ENCODE results near the gene OPRL1.

Gene OPRL1

DNA sequence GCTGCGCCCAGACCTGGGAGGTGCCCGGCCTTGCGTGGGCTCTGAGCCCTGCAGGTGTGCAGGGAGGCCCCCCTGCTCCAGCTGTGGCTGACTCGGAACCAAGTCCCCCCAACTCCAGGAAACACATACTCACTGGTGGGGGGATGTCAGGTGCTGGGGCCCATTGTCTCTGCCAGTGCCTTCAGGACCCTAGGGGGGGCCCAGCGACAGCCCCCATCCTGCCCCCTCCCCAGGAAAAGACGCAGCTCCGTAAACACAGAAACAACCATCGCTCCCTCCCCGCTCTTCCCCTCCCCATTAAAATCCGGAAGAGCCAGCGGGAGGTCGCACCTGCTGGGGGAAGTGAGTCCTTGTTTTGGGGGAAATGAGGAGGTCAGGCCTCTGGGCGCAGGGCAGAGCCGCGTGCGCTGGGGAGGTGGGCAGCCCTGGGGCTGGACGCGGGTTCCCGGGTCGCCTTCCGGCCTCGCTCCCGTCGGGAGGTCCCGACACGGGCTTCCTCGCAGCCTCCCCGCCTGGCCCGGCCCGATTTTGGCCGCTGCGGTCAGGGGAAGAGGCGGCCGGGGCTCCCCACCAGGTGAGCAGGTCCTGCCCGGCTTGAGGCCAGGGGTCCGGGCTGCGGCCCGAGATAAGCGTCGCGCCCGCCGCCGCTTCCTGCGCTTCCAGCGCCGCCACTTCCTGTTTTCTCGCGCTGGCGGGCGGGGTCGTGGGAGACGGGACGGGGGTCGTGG lies 37.7 kb upstream of the OPRL1 start:
- no peak for DNase-seq

DNA sequence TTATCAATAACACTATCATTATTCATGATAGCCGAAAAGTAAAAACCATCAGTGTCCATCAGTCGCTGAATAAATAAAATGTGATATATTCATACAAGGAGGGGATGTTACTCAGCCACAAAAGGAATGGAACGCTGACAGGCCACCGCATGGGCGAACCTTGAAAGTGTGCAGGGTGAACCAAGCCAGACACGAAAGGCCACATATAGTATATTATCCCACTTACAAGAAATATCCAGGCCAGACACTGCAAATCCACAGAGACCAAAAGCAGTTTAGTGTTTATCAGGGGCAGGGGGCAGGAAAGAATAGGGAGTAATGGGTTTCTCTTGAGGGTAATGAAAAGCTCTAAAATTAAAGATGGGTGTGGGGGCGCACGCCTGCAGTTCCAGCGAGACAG lies 36.1 kb upstream of the OPRL1 start:
- no peak for DNase-seq

DNA sequence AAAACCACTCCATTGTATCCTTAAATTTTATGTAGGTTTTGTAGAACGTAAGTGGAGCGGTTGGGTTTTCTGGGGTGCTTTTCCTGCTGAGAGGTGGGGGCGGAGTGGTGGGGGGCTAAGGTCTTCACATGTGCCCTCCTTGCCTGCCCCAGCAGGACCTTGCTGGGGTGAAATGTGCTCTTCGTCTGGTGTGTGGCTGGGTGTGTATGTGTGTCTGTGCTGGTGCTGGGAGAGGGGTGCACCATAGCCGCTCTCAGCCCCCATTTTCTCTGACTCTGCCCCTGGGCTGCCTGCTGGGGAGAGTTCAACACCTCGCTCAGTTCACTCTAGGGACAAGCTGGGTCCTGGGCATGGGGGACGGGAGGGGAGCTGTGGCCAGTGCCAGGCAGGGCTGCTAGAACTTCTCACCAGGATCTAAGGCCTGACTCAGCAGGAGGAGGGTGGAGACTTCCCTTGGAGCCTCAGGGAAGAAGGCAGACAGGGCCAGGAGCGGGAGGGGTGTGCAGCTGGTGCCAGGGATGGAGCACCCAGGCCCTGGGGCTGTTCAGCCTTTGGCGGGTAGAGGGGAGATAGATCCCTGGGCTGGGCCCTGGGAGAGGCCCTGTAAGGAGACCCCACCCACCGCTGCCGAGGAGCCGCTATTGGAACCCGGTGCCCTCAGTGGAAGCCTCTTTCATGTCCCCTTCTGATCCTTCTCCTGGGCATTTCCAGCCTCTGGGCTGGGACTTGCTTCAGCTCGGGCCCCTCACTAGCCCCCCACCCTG lies 35.2 kb upstream of the OPRL1 start:
- DNase-seq = no peak

DNA sequence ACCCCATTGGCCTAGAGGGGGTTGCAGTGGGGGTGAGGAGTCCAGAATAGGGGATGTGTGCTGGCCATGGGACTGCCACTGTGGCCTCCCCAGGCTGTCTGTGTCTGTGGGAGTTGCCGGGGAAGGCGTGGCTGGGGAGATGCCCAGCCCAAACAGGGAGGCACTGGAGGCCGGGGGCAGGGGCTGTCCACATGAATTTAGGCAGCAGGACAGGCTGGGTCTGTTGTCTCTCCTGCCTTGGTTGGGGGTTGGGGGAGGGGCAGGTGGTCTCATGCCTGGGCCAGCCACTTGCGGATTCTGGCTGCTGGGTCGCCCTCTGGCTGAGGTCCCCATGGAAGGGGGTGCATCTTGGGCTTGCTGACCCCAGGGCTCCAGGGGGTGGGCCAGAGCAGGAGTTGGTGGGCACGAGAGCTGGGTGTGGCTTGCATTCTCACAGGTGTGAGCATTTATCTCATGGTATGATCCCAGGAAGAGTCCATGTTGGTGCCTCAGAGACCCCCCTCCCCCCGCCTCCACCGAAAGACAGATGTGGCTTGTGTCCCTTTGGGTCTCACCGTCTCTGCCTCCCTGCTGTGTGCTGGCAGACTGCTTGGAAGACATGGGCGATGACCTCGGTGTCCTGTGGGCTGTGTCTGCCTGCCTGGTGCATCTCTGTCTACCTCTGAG lies 34.4 kb upstream of the OPRL1 start:
- no peak for DNase-seq

DNA sequence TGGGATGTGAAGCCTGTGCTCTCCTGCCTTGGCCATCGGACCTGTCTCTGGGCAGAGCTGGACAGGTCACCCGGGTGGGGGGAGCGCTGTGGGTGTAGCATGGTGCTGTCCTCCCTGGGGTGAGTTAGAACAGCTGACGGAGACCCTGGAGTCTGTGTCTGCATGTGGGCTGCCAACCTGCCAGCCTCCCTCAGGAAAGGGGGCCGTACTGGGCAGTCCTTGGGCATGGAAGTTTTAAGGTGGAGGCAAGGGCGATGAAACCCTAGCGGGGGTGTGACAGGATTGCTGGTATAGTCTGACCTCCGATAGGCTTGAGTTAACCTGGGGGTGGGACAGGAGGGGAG lies 32.9 kb upstream of the OPRL1 start:
- no peak for DNase-seq

DNA sequence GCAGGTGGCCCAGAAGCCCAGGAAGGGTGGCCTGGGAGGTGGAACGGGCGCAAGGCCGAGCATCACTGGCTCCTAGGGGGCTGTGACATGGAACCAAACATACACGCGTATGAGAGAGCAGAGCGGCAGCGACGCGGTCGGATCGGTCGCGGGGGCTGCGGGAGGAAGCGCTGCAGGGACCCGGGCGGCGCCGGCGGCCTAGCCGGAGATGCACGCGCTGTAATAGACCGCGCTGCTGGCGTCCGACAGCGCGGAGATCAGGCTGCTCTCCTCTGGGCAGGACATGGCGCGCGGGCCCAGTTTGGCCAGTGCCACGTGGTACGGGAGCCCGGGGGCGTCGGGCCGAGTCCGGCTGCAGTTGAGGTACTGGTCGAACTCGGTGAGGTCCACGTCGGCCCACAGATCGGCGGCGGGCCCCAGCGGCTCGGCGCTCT lies 31.9 kb upstream of the OPRL1 start:
- DNase-seq = no peak

DNA sequence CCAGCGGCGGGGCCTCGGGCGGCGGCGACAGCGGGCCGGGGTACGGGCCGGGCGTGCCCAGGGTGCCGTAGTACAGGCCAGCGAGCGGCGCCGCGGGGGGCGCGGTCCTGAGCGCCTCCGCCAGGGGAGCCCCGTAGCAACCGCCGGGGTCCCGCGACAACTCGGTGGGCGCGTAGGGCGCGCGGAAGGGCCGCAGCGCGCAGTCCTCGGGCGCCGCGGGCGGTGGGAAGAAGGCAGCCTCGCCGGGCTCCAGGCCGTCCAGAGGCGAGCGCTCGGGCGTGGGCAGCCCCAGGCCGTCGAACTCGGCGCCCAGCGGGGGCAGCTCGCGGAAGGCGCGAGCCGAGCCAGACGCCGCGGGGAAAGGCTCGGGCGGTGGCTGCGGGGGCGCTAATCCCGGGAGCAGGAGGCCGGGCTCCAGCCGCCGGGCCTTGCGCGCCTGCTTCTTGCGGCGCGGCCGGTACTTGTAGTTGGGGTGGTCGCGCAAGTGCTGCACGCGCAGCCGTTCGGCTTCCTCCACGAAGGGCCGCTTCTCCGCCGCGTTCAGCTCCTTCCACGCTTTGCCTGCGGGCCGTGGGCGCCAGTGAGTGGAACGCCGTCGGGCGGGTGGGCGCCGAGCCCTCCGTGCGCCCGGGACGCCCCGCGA lies 31.4 kb upstream of the OPRL1 start:
- no peak for DNase-seq

DNA sequence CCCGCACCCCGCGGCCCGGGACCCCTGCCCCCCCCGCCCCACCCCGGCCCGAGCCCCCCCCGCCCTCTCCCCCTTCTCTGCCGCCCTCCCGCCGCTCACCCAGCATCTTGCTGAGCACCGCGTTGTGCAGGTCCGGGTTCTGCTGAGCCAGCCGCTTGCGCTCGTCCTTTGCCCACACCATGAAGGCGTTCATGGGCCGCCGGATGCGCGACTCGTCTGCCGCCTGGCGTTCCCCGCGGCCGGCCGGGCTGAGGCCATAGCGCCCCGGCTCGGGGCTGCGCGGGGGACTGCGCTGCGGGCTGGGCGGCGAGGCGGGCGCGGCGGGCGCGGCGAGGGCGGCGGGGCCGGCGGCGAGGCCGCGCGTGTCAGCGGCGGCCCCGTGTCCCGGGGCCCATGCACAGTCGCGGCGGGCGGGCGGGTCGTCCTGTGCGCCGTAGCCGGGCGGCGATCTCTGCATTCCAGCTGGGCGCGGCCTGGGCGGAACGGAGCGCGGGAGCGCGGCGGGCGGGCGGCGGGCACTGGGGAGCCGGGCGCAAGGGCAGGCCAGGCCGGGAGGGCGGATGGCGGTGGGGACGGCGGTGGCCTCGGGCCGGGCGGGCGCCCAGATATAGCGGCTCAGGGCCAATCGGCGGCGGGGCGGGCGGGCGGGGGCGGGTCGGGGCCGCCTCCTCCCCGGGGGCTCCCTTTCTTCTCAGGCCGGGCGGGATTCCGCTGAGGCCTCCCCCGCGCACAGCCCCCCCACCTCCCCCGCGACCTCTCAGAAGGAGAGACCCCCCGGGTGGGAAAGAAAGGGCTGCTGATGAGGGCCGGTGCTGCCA lies 30.6 kb upstream of the OPRL1 start, which contains the start of gene SOX18:
Gene SOX18, minus strand, starts transcription at position 580 of the 818 bp plus-strand sequence. Its CDS starts 123 bp downstream, at position 457.
- no peak for DNase-seq

DNA sequence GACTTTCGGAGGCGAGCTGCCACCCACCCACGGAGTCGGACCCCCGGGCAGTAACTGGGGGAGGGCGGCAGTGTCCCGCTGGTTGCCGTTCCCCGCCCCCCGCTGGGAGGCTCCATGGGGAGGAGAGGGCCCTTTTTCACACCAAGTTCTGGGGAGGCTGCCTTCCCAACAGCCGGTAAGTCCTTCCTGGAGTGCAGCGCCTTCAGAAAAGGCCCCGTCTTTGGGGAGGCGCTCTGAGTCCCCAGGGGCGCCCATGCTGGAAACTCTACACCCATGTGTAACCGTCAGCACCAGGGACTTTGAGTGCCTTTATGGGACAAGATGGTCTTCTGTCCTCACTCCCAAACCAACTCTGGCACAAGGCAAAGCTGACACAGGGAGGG lies 30.0 kb upstream of the OPRL1 start:
- no peak for DNase-seq

DNA sequence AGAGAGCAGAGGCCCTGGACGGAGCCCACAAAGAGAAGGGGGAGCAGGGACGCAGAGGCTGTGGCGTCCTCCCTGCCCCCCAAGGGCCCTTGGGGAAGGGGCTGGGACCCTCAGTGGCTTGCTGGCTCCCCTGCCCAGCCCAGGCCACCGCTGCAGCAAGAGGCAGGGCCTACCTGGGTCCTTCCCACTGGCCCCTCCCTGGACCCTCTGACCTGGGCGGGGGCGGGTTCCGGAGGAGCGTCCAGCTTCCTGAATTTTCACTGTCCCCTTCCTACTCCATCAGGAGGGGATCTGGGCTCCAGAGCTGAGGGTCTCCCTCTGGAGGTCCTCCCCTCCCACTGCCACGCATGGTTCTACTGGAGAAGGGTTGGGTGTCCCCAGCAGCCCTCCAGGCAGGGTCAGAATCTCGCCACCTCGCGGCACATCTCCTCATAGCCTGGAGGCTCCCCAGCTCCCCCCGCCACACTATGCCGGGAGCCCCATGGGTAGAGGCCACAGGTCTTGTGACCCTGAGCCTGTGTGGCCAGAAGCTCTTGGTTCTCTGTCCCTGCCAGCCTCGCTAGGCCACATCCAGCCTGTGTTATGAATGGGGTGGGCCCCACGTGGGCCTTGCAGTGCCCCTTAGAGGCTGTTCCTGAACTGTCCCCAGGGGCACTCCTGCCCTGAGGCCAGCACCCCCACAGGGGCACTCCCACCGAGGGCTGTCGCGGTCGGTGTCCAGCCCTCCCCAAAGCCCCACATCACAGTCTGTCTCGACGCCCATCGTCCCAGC lies 29.4 kb upstream of the OPRL1 start:
- DNase-seq = no peak

DNA sequence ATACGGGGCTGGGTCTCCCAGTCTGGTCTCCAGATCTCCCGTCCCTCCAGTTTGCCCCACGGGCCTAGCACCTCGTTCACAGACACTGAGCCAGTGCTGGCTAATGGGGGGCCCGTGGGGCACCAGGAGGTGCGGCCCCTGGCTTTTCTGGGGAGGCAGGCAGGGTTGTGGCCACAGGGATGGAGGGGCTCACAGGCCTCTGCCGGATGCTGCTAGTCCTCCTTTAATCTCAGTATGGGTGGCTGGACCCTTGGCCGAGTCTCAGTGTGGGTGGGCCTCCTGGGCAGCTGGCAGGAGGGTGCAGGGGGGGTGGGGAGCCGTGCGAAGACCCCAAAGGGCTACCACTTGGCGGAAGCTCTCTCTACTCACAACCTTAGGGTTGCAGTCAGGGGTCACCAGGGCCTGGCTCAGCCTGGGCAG lies 28.8 kb upstream of the OPRL1 start:
- no peak for DNase-seq

DNA sequence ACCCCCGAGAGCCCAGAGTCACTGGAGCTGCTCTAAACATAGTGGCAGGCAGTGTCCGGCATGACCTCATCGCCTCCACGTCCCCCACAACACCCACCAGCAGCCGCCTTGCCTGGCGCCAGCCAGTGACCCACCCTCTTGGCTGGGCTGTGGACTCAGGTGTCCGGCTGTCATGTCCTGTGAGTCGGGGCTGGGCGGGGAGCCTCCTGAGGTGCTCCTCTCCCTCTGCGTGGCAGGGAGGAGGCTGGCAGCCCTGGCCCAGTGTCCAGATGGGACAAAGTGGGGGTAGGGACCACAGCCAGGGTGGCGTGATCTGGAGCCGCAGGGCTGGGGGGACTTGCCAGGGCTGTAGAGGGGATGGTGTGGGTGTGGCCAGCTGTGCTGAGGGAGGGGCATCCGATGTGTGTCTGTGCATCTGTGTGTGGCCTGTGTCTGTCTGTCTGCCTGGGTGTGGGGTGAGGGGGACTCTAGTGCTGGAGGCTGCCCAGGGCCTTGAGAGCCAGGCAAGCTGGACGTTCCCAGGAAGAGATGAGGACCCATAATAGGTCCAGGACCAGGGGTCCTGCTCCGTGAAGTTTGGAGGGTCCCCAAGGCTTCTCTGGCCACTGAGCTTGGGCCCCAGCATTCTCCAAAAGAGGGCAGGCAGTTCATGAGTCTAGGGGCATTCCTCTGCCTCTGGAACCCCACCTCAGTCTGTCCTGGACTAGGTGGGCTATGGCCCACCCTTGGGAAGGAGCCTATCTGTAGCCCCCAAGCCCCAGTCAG lies 28.1 kb upstream of the OPRL1 start:
- DNase-seq = no peak

DNA sequence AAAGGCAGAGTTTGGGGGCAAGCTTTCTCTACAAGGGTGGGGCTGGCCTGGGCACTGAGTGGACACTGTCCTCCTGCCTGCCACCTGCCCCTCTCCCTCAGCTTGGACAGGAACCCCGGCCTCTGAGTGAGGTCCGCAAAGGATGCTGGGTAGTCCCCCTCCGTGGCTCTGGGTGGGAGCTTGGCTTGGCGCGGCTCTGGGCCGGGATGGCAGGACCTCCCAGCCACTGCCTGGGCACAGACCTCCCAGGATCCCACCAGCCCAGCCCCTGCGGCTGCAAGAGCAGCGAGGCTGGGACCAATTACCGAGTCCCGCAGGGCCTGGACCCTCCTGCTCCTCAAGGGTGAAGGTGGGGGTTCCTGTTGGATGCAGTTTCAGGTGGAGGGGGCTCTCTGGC lies 27.6 kb upstream of the OPRL1 start:
- DNase-seq = no peak

DNA sequence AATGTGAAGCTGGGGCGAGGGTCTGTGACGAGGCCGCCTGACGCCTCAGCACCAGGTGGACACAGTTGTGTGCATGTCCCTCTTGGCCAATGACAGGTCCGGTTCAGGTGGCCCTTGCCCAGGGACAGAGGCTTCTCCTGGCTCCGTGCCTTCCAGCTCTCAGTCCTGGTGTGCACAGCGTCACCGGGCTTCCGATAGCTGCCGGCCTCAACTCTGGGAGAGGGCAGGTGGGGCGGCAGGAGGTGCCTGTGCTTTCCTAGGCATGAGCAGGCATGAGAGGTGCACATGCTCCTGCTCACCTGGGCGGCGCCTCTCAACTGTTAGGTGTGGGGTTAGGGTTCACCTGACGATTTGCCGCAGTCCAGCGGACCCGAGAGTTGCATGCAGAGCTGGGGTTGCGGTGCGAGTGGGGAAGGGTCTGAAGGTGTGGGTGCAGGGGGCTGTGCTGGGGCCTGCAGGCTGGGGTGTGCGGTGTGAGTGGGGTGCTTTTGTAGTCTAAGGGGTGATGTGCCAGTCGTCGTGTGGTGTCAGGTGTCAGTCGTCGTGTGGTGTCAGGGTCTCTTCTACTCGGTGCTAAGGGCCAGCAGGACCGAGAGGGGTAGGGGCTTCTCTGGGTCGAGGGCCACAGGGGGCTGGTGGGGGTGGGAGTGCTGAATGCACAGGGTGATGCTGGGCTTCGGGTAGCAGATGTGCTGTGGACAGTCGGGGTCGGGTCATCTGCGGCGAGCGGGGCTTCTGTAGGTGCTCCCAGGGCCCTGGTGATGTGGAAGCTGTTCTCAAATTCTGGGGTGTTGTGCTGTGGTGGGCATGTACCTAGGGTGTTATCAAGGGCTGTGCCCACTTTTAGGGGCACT lies 26.7 kb upstream of the OPRL1 start:
- DNase-seq = no peak

DNA sequence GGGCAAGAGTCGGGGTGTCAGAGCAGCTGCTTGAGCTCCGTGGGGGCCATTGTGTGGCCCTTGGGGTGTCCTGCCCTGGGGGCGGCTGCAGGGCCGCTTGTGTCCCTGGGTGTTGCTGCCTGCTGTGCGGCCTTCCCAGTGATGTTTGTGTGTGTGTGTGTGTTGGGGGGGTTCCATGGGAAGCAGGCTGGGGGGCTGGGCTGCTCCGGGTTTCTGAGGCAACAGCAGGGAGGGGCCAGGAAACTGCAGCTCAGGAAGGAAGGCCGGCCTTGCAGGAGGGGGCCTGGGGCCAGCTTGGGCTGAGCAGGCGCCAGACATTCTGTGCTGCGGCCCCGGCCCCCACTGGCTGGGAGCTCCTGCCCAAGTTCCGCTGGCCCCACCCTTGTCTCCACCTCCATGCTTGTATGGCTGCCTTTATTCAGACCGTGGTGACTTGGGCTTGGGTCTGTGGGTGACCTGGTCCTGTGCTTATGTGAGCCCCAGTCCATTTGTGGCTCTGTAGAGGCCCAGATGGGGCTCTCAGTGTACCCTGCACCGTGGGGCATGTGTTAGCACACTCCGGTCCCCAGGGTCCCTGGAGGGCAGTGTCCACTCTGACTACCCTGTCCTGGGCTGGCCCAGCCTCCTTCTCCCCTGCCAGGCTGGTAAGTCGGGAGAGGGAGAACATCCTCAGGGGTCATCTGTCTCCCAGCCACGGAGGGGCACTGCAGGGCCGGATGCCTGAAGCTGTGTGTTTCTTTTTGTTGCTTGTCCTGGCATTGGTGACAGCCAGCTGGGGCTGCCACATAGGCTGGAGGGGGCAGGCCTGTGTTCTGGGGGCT lies 25.8 kb upstream of the OPRL1 start:
- DNase-seq = no peak

DNA sequence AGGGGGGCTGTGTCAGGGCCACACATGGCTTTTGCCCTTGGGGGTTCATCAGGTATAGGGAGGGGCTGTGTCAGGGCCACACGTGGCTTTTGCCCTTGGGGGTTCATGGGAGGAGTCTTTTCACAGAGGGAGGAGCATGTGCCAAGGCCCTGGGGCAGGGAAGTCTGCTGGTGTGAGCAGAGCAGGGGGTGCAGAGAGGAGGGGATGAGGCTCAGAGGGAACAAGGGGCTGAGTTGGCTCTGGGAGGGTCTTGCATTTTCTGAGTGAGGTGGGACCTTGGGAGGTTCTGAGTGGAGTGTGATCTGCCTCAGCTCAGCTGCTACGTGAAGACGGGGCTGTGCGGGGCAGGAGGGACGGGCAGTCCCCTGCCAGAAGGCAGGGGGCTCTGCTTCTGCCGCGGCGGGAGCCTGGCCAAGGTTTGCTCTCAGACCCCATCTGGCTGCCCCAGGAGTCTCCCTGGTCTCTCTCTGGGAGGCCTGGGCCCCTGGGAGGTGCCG lies 24.4 kb upstream of the OPRL1 start:
- no peak for DNase-seq

DNA sequence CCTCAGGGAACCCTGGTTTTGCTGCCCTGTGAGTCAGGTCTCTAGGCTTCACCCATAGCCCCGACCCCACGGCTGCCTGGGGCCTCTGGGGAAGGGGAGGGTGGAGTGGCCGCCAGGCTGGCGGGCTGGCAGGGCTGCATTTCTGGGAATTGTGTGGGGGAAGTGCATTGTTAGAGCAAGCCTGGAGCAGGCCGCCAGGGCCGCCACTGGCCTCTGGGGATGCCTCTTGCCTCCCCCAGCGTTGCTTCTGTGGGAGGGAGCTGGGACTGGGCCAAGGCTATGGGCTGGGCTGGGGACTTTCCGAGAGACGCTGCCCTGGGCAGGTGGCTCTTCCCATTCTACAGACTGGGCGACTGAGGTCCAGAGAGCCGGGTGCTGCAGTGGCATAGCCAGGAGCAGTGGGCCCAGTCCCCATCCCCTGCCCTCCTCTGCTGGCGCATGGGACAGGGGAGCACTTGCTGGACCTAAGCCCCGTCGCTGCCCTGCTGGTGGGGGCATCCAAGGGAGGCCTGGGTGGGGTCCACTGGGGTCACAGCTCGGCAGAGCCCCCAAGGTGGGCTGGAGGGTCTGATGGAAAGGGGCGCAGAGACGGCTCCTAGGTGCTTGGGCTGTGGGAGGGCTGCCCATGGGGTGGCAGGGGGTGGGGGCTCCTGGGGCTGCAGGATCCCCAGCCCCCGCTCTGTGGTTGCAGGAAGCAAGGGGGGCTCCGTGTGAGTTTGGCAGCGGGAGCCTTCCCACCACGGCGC lies 23.8 kb upstream of the OPRL1 start:
- DNase-seq = no peak

DNA sequence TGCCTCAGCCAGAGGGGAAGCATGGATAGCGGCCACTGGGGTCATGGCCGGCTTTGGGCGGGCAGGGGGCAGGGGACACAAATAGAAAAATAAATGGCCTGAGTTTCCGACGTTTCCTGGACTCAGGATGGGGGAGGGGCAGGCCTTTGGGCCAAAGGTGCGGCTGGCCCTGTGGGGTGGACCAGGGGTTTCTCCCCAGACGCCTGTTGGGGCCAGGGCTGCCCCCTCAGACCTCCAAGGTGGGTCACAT lies 23.3 kb upstream of the OPRL1 start:
- DNase-seq = no peak
